HepG2 (cell line): ENCODE measurements around the gene CYTH1.

Source experiments
- AFF4 ChIP-seq: sonication (generic); formaldehyde crosslinking; IDR thresholded peaks from 2 replicates; pipeline ENCODE4 v1.4.0; 2020; ENCODE audit warnings: missing genetic modification reagents
- ARID3A ChIP-seq: IDR thresholded peaks from 2 replicates; pipeline ENCODE4 v1.6.1; 2012; ENCODE audit warnings: low read depth, low read length, improper control_type of control experiment
- EZH2 ChIP-seq: conservative IDR thresholded peaks from 2 replicates; pipeline ENCODE4 v1.6.1; 2012; ENCODE audit warnings: mild to moderate bottlenecking, low read depth, low read length, moderate library complexity
- FOXA1 ChIP-seq, 2 experiments: fragments of 450-650 bp in 1 of 2; sonication (generic) in 1 of 2; formaldehyde crosslinking in 1 of 2; IDR thresholded peaks; 2 replicates each; pipeline versions ENCODE4 v1.4.0 to v1.6.1; 2016 to 2020; ENCODE audit warnings: missing genetic modification reagents in 1 of 2
- FOXO4 ChIP-seq: sonication (generic); formaldehyde crosslinking; conservative IDR thresholded peaks from 2 replicates; pipeline ENCODE4 v1.8.1; 2023; ENCODE audit warnings: missing genetic modification reagents
- IRX3 ChIP-seq: sonication (generic); formaldehyde crosslinking; IDR thresholded peaks from 2 replicates; pipeline ENCODE4 v1.8.1; 2023; ENCODE audit warnings: mild to moderate bottlenecking, low read depth, missing genetic modification reagents, borderline replicate concordance
- KAT2B ChIP-seq: fragments of 150-350 bp; IDR thresholded peaks from 2 replicates; pipeline ENCODE4 v1.6.1; 2014; ENCODE audit warnings: low read depth, low read length, borderline replicate concordance
- RAD21 ChIP-seq: fragments of 450-650 bp; formaldehyde crosslinking; IDR thresholded peaks from 2 replicates; pipeline ENCODE4 v1.5.0; 2020; ENCODE audit warnings: mild to moderate bottlenecking
- SIN3A ChIP-seq: IDR thresholded peaks from 2 replicates; pipeline ENCODE4 v1.6.1; 2011; ENCODE audit warnings: low read depth, mild to moderate bottlenecking, control low read depth, low read length, borderline replicate concordance
- SNAPC2 ChIP-seq: sonication (generic); formaldehyde crosslinking; IDR thresholded peaks from 2 replicates; pipeline ENCODE4 v1.8.1; 2022; ENCODE audit warnings: mild to moderate bottlenecking, missing genetic modification reagents
- ZNF362 ChIP-seq: sonication (generic); formaldehyde crosslinking; IDR thresholded peaks from 2 replicates; pipeline ENCODE4 v1.4.0; 2020; ENCODE audit warnings: missing genetic modification reagents, mild to moderate bottlenecking, borderline replicate concordance
- ZNF773 ChIP-seq: sonication (generic); formaldehyde crosslinking; IDR thresholded peaks from 2 replicates; pipeline ENCODE4 v1.4.0; 2020; ENCODE audit warnings: missing genetic modification reagents, borderline replicate concordance
- TF ChIP-seq, protein P1 (sequence below): sonication (generic); formaldehyde crosslinking; IDR thresholded peaks from 2 replicates; pipeline ENCODE4 v1.5.0; 2020; ENCODE audit warnings: mild to moderate bottlenecking, missing genetic modification reagents, moderate library complexity

- TF ChIP-seq EZH2 = no peak
- TF ChIP-seq FOXO4 (CRISPR knock-in tag) = no peak
- no peak for TF ChIP-seq RAD21 (CRISPR knock-in tag)
- TF ChIP-seq KAT2B = no peak
- no peak for TF ChIP-seq ZNF773 (CRISPR knock-in tag)
- no peak for TF ChIP-seq ZNF362 (CRISPR knock-in tag)
- no peak for TF ChIP-seq SIN3A
- no peak for TF ChIP-seq FOXA1 (IDR thresholded peaks at IDR 0.05)
- no peak for TF ChIP-seq FOXA1 (CRISPR knock-in tag; IDR thresholded peaks at IDR 0.05)
- no peak for TF ChIP-seq SNAPC2 (CRISPR knock-in tag)
- TF ChIP-seq ARID3A = no peak
- TF ChIP-seq IRX3 (CRISPR knock-in tag) = no peak
- no peak for TF ChIP-seq AFF4
- TF ChIP-seq, protein P1, sequence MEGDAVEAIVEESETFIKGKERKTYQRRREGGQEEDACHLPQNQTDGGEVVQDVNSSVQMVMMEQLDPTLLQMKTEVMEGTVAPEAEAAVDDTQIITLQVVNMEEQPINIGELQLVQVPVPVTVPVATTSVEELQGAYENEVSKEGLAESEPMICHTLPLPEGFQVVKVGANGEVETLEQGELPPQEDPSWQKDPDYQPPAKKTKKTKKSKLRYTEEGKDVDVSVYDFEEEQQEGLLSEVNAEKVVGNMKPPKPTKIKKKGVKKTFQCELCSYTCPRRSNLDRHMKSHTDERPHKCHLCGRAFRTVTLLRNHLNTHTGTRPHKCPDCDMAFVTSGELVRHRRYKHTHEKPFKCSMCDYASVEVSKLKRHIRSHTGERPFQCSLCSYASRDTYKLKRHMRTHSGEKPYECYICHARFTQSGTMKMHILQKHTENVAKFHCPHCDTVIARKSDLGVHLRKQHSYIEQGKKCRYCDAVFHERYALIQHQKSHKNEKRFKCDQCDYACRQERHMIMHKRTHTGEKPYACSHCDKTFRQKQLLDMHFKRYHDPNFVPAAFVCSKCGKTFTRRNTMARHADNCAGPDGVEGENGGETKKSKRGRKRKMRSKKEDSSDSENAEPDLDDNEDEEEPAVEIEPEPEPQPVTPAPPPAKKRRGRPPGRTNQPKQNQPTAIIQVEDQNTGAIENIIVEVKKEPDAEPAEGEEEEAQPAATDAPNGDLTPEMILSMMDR (CRISPR knock-in tag) = no peak
Measured at GRCh38 chr17:78670850-78671725, 111.0 kb downstream of the CYTH1 start.
